Stimulated activated CD8-positive, alpha-beta memory T cell treated with anti-CD3 and anti-CD28 coated beads, Interleukin-12 subunit alpha, Interleukin-12 subunit beta, amount 100 ng/mL, for 4 hours (primary cell): Measurements from ENCODE around the gene DYNLL2.
"Not testable (repeated sequence)": the region's sequence is repeated elsewhere in the genome, so short reads cannot be mapped to it uniquely, and the experiment has no call there.

Source experiments
- DNase-seq: peaks from one replicate; pipeline ENCODE4 v3.0.0-alpha.2; 2020; ENCODE audit warnings: low read depth

Gene DYNLL2

DNA sequence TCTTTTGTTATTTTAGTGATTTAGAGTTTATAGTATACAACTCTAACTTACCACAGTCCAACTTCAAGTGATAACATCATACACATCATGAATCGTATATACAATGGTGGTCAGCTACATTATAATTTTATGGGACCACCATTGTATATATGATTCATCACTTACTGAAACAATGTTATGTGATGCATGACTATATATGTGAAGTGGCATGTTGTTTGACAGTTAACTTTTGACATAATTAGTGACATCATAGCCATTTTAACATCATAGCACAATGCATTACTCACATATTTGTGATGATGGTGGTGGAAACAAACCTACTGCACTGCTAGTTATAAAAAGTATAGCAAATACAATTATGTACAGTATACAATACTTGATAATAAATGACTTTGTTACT lies 21.9 kb downstream of the DYNLL2 start:
- DNase-seq, result no peak

- DNase-seq, result no peak
These were observed 24.1 kb downstream of the DYNLL2 start for GRCh38 chr17:58107306-58107705.

- no peak for DNase-seq
These were observed 26.0 kb downstream of the DYNLL2 start for GRCh38 chr17:58109197-58109596.

GRCh38 chr17:58110012-58110411 lies 26.8 kb downstream of the DYNLL2 start:
- DNase-seq, result no peak

DNA sequence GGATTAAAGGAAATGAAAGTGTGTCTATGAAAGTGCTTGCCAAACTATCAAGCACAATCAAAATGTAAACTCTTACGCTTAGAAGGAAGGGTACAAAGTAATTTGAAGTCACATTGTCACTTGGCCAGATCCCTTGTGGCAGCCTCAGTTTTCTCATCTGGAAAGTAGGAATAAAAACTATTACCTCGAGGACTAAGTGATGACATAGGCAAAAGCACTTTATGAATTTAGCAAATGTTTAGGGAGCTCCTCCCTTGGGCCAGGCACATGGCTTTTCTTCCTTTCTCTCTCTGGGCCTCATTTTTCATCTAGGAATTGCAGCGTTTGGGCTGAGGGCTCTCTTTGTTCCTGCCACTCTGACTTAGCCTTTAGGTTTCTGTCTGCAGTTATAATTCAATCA lies 28.5 kb downstream of the DYNLL2 start:
- no peak for DNase-seq

GRCh38 chr17:58112970-58113631 lies 29.9 kb downstream of the DYNLL2 start:
- peak; percentile 63 for DNase-seq

DNA sequence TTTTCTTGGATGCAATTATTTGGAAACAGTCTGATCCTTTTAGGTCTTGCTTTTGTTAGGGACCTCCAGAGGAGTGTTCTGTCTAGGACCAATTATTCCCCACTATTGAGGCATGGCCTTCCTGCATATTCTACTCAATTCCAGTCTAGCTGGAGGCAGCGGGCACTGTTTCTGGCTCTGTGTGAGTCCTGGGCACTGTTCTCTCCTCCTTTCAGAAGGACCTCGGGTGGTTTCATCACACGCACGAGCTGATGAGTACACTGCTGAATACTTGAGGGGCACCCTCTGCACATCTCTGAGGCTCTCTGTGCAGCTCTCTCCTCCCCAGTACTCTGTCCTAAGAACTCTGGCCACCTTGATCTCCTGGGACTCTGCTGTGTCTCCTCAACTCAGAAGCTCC lies 30.7 kb downstream of the DYNLL2 start:
- no peak for DNase-seq

DNA sequence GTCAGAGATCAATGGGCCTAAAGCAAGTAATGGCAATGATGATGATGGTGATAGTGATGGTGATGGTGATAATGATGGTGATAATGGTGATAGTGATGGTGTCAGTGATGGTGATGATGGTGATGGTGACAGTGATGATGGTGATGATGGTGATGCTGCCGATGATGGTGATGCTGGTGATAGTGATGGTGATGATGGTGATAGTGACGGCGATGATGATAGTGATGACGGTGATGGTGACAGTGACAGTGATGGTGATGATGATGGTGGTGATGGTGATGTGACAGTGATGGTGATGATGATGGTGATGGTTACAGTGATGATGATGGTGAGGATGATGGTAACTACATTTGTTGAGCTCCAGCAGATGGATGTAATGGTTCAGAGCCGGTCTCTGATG lies 34.2 kb downstream of the DYNLL2 start:
- no peak for DNase-seq

- DNase-seq, result no peak
These were observed 36.3 kb downstream of the DYNLL2 start for GRCh38 chr17:58119491-58119890.

DNA sequence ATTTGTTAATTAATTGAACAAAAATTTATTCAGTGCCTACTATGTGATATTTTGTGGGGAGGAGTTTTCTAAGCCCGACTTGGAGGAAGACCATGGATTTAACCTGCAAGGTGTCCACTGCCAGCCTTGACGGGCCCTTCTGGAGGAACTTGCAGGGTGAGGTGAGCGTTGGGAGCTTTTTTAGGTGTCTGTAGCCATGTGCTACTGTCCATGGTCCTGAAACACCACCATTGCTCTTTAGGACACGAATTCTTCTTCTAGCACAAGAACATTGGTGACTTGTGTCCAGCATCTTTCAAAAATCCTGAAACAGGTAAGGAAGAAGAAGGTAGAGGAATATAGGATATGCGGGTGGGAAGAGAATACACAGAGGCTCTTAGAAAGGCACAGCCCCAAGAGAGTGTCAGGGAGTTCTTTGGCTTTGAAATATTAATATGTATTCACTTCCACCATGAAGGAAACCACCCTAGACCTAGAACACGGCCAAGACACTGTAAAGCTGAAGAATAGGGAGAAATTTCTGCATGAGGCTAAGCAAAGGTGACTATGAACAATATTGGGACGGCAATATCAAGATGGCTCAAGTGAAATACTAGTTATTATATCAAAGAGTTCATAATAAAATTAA lies 37.1 kb downstream of the DYNLL2 start:
- no peak for DNase-seq

DNA sequence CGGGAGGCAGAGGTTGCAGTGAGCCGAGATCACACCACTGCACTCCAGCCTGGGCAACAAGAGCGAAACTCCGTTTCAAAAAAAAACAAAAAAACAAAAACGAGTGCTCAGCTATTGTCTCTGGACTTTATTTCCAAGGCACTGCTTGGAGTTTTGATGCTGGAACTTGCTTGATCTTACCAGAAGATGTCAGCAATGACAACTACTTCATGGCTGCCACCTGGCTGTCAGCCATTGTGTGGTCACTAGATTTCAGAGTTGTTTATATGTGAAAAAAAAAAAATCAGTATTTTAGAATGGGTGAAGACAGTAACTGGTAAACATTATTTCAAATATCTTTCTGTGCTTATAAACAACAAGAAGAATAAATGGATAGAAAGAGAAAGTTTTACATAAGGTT lies 38.7 kb downstream of the DYNLL2 start:
- no peak for DNase-seq

DNA sequence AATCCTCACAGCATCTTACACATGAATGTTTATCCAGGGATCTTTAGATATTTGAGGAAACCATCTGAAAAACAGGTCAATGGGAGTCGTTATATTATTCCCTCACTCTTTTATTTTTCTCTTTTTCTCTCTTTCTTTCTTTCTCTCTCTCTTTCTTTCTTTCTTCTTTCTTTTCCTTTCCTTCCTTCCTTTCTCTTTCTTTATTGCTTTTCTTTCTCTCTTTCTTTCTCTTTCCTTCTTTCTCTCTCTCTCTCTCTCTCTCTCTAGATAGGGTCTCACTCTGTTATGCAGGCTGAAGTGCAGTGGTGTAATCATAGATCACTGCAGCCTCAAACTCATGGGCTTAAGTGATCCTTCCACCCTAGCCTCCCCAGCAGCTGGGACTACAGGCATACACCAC lies 44.6 kb downstream of the DYNLL2 start:
- no peak for DNase-seq

- DNase-seq, result not testable (repeated sequence)
These were observed 49.5 kb downstream of the DYNLL2 start for GRCh38 chr17:58132697-58133096.

GRCh38 chr17:58136669-58137279 lies 53.6 kb downstream of the DYNLL2 start:
- no peak for DNase-seq

GRCh38 chr17:58141505-58141904 lies 58.3 kb downstream of the DYNLL2 start:
- no peak for DNase-seq

DNA sequence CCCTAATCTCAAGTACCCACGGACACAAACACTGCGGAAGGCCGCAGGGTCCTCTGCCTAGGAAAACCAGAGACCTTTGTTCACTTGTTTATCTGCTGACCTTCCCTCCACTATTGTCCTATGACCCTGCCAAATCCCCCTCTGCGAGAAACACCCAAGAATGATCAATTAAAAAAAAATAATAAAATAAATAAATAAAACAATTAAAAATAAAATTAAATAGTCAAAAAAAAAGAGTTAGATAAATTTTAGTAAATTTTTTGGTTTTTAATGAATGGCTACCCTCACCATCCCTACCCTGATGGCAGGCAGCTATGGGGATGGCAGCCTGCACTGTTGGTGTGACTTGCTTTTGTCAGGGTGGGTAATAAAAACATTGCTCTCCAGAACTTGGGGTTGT lies 60.1 kb downstream of the DYNLL2 start:
- DNase-seq, result not testable (repeated sequence)

DNA sequence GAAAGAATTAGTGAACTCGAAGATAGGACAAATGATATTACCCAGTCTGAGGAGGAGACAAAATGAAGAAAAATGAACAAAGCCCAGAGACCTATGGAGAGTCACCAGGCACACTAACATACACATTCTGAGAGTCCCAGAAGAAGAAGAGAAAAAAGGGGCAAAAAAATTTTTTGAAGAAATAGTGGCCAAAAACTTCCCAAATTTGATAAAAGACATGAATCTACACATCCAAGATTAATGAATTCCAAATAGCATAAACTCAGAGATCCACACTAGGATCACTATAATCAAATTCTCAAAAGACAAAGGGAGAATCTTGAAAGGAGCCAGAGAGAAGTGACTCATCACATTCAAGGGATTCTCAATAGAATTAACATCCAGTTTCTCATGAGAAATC lies 61.6 kb downstream of the DYNLL2 start:
- DNase-seq, result no peak
